ENCODE results near the gene RASEF.

The RASEF gene

GRCh38 chr9:83012922-83013838 is 49.8 kb downstream of the RASEF start:
- no peak for DNase-seq (ENCODE audit: low spot score)

GRCh38 chr9:83012168-83012921 is 50.6 kb downstream of the RASEF start:
- no peak for DNase-seq (ENCODE audit: low spot score)

GRCh38 chr9:83011611-83012010 is 51.3 kb downstream of the RASEF start:
- no peak for DNase-seq (ENCODE audit: low spot score)

- DNase-seq (ENCODE audit: low spot score) = no peak
Observed at GRCh38 chr9:83007521-83008300, 55.2 kb downstream of the RASEF start.

- no peak for DNase-seq (ENCODE audit: low spot score)
Observed at GRCh38 chr9:83006378-83006777, 56.6 kb downstream of the RASEF start.

- no peak for DNase-seq (ENCODE audit: low spot score)
Observed at GRCh38 chr9:83005963-83006362, 57.0 kb downstream of the RASEF start.

GRCh38 chr9:83005361-83005760 is 57.6 kb downstream of the RASEF start:
- no peak for DNase-seq (ENCODE audit: low spot score)

- no peak for DNase-seq (ENCODE audit: low spot score)
Observed at GRCh38 chr9:83002329-83002728, 60.6 kb downstream of the RASEF start.

GRCh38 chr9:83000765-83001164 is 62.2 kb downstream of the RASEF start:
- DNase-seq (ENCODE audit: low spot score) = no peak

GRCh38 chr9:82998409-82998808 is 64.5 kb downstream of the RASEF start:
- DNase-seq (ENCODE audit: low spot score) = no peak

- no peak for DNase-seq (ENCODE audit: low spot score)
Observed at GRCh38 chr9:82997476-82998140, 65.3 kb downstream of the RASEF start.

GRCh38 chr9:82996941-82997340 is 66.0 kb downstream of the RASEF start:
- DNase-seq (ENCODE audit: low spot score) = no peak

- DNase-seq (ENCODE audit: low spot score) = no peak
Observed at GRCh38 chr9:82993856-82994605, 68.9 kb downstream of the RASEF start.

- peak; percentile 55 for DNase-seq (ENCODE audit: low spot score)
Observed at GRCh38 chr9:82991671-82992070, 71.3 kb downstream of the RASEF start.

GRCh38 chr9:82989929-82990328 is 73.0 kb downstream of the RASEF start:
- DNase-seq (ENCODE audit: low spot score) = no peak

- DNase-seq (ENCODE audit: low spot score) = no peak
Observed at GRCh38 chr9:82988488-82988887, 74.5 kb downstream of the RASEF start.

GRCh38 chr9:82987370-82988189 is 75.4 kb downstream of the RASEF start:
- no peak for DNase-seq (ENCODE audit: low spot score)

- no peak for DNase-seq (ENCODE audit: low spot score)
Observed at GRCh38 chr9:82981552-82981951, 81.4 kb downstream of the RASEF start.

- no peak for DNase-seq (ENCODE audit: low spot score)
Observed at GRCh38 chr9:82975176-82975575, 87.8 kb downstream of the RASEF start.

- DNase-seq (ENCODE audit: low spot score) = no peak
Observed at GRCh38 chr9:82972446-82972845, 90.5 kb downstream of the RASEF start.

All from Ammon's horn (tissue), 1 donor.